HEK293T (cell line): ENCODE measurements around the gene CCDC150.

Experiments
- ARNT ChIP-seq: fragments of 450-650 bp; IDR thresholded peaks from 2 replicates; pipeline ENCODE4 v1.6.1; 2017; ENCODE audit warnings: mild to moderate bottlenecking
- FOXA1 ChIP-seq: fragments of 450-650 bp; IDR thresholded peaks from 2 replicates; pipeline ENCODE4 v1.6.1; 2016; ENCODE audit warnings: mild to moderate bottlenecking
- FOXM1 ChIP-seq: fragments of 450-650 bp; IDR thresholded peaks from 2 replicates; pipeline ENCODE4 v1.6.1; 2017; ENCODE audit warnings: mild to moderate bottlenecking, borderline replicate concordance
- HDGF ChIP-seq: fragments of 450-650 bp; IDR thresholded peaks from 2 replicates; pipeline ENCODE4 v1.6.1; 2017; ENCODE audit warnings: antibody characterized with exemption, borderline replicate concordance
- PKNOX1 ChIP-seq: fragments of 450-650 bp; IDR thresholded peaks from 2 replicates; pipeline ENCODE4 v1.6.1; 2016
- SP1 ChIP-seq: fragments of 450-650 bp; IDR thresholded peaks from 2 replicates; pipeline ENCODE4 v1.6.1; 2017
- SUZ12 ChIP-seq: fragments of 450-650 bp; IDR thresholded peaks from 2 replicates; pipeline ENCODE4 v1.6.1; 2016; ENCODE audit warnings: mild to moderate bottlenecking
- TARDBP ChIP-seq: fragments of 450-650 bp; IDR thresholded peaks from 2 replicates; pipeline ENCODE4 v1.6.1; 2016
- ZNF384 ChIP-seq: fragments of 450-650 bp; IDR thresholded peaks from 2 replicates; pipeline ENCODE4 v1.6.1; 2016

- TF ChIP-seq ARNT, result no peak
- no peak for TF ChIP-seq ZNF384
- TF ChIP-seq FOXM1, result no peak
- TF ChIP-seq HDGF, result no peak
- TF ChIP-seq PKNOX1, result no peak
- no peak for TF ChIP-seq SUZ12
- TF ChIP-seq SP1, result no peak
- TF ChIP-seq FOXA1, result no peak
- TF ChIP-seq TARDBP, result no peak
Measured at GRCh38 chr2:196750291-196750923, 110.9 kb downstream of the CCDC150 start.
